ENCODE measurements around the gene GAB2. TPM values are rescaled to one million over a fixed set of nuclear protein-coding genes. Genes with fewer than 3 reads are reported as not detected.

Gene GAB2
- total RNA-seq, 2 experiments from 2014 or later = 1.2 to 1.3 TPM

DNA sequence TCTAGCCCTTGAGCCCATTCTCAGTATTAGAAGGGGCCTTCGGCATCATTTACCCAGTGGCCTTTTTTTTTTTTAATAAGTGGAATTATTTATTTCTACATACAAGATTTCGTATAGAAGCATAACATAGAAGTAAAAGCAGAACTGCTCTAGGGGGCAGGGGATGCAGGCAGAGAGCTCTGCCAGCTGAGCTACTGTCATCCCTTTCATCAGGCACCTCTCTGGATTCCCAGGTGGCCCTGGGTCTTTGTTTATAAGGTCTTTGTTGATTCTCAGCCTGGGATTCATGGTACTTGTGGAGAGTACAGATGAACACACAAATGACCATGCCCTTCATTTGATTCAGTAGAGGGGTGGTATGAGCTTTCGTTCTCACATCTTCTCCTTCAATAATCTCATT, 66.4 kb downstream of the GAB2 start:
- Histone ChIP-seq H3K4me1 (ENCODE audit: insufficient read depth, low read length, poor library complexity, severe bottlenecking) (peaks cover 19% of the 10 kb centered on the region), H3K9me2 (ENCODE audit: insufficient read depth, low read length) (no peaks in the 10 kb centered on the region), H3K4me3 (ENCODE audit: low read depth, low read length, poor library complexity, severe bottlenecking) (no peak overlapping the region), H2AFZ (ENCODE audit: low read length) (peak overlapping the region; percentile 98), H4K20me1 (ENCODE audit: insufficient read depth, low read length) (no peaks in the 10 kb centered on the region), H3K27ac (ENCODE audit: low read depth, low read length, poor library complexity, severe bottlenecking) (no peak overlapping the region), H3K4me2 (ENCODE audit: low read length) (peak overlapping the region; percentile 63), H3K9me3 (ENCODE audit: low read length) (no peaks in the 10 kb centered on the region), H3K79me2 (ENCODE audit: insufficient read depth, low read depth, low read length) (no peaks in the 10 kb centered on the region), H3K36me3 (ENCODE audit: insufficient read depth, low read length) (no peaks in the 10 kb centered on the region)
- DNase-seq (ENCODE audit: low spot score) = peak; percentile 11
- POLR2A ChIA-PET = interaction anchor here (1.3 kb wide), 1 partner anchor 190 kb away, joined by 3 read pairs; no protein-coding TSS in a partner anchor
- CTCF ChIA-PET (ENCODE audit: unreplicated experiment) = no interaction called here
- TF ChIP-seq, protein P1, sequence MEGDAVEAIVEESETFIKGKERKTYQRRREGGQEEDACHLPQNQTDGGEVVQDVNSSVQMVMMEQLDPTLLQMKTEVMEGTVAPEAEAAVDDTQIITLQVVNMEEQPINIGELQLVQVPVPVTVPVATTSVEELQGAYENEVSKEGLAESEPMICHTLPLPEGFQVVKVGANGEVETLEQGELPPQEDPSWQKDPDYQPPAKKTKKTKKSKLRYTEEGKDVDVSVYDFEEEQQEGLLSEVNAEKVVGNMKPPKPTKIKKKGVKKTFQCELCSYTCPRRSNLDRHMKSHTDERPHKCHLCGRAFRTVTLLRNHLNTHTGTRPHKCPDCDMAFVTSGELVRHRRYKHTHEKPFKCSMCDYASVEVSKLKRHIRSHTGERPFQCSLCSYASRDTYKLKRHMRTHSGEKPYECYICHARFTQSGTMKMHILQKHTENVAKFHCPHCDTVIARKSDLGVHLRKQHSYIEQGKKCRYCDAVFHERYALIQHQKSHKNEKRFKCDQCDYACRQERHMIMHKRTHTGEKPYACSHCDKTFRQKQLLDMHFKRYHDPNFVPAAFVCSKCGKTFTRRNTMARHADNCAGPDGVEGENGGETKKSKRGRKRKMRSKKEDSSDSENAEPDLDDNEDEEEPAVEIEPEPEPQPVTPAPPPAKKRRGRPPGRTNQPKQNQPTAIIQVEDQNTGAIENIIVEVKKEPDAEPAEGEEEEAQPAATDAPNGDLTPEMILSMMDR (conservative IDR thresholded peaks at IDR 0.05; ENCODE audit: low read length) = no peak
- TF ChIP-seq EZH2phosphoT487 (IDR thresholded peaks at IDR 0.05; ENCODE audit: borderline replicate concordance, low read depth, low read length) = no peak
- intact Hi-C loops (cut with micrococcal nuclease; ENCODE audit: unreplicated experiment) = no loop called here
- BruUV-seq (replicated peaks) = no TSS peak

DNA sequence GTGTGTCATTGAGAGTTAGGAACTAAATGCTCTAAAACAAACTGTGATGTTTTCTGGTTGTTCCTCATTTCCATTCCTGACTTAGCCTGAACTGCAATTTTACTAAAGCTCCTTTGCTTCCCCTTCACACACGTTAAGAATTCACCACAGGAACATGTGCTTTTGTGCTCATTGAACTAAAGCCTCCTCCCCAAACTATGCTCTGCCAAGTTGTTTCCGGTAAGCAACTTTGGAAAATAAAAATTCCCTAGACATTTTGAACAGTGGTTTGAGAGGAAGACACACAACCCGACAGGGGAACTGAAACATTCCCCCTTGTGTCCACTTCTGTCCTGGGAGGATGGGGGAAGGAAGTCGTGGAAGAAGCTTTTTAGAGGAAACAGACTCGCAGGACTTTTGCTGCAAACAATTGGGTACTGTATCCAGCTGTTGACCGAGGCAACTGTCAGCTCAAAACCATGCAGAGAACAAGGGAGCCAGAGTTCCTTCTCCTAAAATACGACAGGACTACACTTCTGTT, 66.9 kb downstream of the GAB2 start:
- CTCF ChIA-PET (ENCODE audit: unreplicated experiment) = no interaction called here
- BruUV-seq (replicated peaks) = no TSS peak
- H3K36me3 ChIP-seq (ENCODE audit: insufficient read depth, low read length) = no peaks in the 10 kb centered on the region
- H2AFZ ChIP-seq (ENCODE audit: low read length) = peak overlapping the region; percentile 98
- intact Hi-C loops (cut with micrococcal nuclease; ENCODE audit: unreplicated experiment) = no loop called here
- H3K9me2 ChIP-seq (ENCODE audit: insufficient read depth, low read length) = no peaks in the 10 kb centered on the region
- no peaks in the 10 kb centered on the region for H4K20me1 ChIP-seq (ENCODE audit: insufficient read depth, low read length)
- peak; percentile 22 for DNase-seq (ENCODE audit: low spot score)
- peak overlapping the region; percentile 63 for H3K4me2 ChIP-seq (ENCODE audit: low read length)
- peaks cover 19% of the 10 kb centered on the region for H3K4me1 ChIP-seq (ENCODE audit: insufficient read depth, low read length, poor library complexity, severe bottlenecking)
- POLR2A ChIA-PET = interaction anchor here (1.3 kb wide), 1 partner anchor 189 kb away, joined by 3 read pairs; no protein-coding TSS in a partner anchor
- no peak overlapping the region for H3K27ac ChIP-seq (ENCODE audit: low read depth, low read length, poor library complexity, severe bottlenecking)
- H3K4me3 ChIP-seq (ENCODE audit: low read depth, low read length, poor library complexity, severe bottlenecking) = peak overlapping the region; percentile 34
- no peaks in the 10 kb centered on the region for H3K79me2 ChIP-seq (ENCODE audit: insufficient read depth, low read depth, low read length)
- no peaks in the 10 kb centered on the region for H3K9me3 ChIP-seq (ENCODE audit: low read length)
- TF ChIP-seq, protein P1 (conservative IDR thresholded peaks at IDR 0.05; ENCODE audit: low read length) = no peak
- TF ChIP-seq EZH2phosphoT487 (IDR thresholded peaks at IDR 0.05; ENCODE audit: borderline replicate concordance, low read depth, low read length) = no peak

DNA sequence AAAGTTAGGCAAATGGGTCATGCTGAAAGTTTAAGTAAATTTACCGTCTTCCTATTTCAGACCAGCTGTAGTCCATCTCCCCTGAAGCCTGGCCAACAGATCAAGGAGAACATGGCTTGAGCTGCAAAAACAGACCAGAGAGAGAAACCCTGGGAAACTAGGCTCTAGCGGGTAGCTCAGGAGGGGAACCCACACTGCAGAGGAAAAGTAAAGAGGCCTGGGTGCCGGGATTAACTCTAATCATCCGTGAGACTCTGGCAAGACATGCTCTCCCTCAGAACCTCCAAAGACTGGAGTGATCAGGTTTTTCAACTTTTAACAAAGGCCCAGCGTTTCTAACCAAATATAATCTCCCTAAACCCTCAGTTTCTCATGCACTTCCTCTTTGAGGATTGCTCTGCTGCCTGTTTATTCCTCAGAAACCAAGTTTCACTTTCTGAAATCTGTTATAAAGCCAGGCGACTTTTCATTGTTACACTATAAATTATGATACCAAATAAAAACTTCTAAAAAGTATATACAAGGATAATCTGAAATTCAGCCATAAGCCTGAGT, 67.5 kb downstream of the GAB2 start:
- Histone ChIP-seq H3K4me1 (ENCODE audit: insufficient read depth, low read length, poor library complexity, severe bottlenecking) (peaks cover 19% of the 10 kb centered on the region), H3K9me3 (ENCODE audit: low read length) (no peaks in the 10 kb centered on the region), H4K20me1 (ENCODE audit: insufficient read depth, low read length) (no peaks in the 10 kb centered on the region), H3K9me2 (ENCODE audit: insufficient read depth, low read length) (no peaks in the 10 kb centered on the region), H2AFZ (ENCODE audit: low read length) (peak overlapping the region; percentile 98), H3K36me3 (ENCODE audit: insufficient read depth, low read length) (no peaks in the 10 kb centered on the region), H3K4me3 (ENCODE audit: low read depth, low read length, poor library complexity, severe bottlenecking) (peak overlapping the region; percentile 34), H3K27ac (ENCODE audit: low read depth, low read length, poor library complexity, severe bottlenecking) (no peak overlapping the region), H3K4me2 (ENCODE audit: low read length) (peak overlapping the region; percentile 63), H3K79me2 (ENCODE audit: insufficient read depth, low read depth, low read length) (no peaks in the 10 kb centered on the region)
- ChIA-PET POLR2A (interaction anchor here (1.3 kb wide), 1 partner anchor 188 kb away, joined by 3 read pairs; no protein-coding TSS in a partner anchor), CTCF (ENCODE audit: unreplicated experiment) (no interaction called here)
- intact Hi-C loops (cut with micrococcal nuclease; ENCODE audit: unreplicated experiment) = no loop called here
- TF ChIP-seq, protein P1 (conservative IDR thresholded peaks at IDR 0.05; ENCODE audit: low read length) = no peak
- TF ChIP-seq EZH2phosphoT487 (IDR thresholded peaks at IDR 0.05; ENCODE audit: borderline replicate concordance, low read depth, low read length) = no peak
- no TSS peak for BruUV-seq (replicated peaks)
- DNase-seq (ENCODE audit: low spot score) = peak; percentile 20
